HG03460 (cell line): ENCODE data around the gene ADORA2A.

Source experiments
- ATAC-seq: cut with Tn5 transposase; IDR thresholded peaks from one replicate; pipeline ENCODE4 v1.9.1; 2021; ENCODE audit not compliant: unreplicated experiment

The ADORA2A gene

GRCh38 chr22:24417200-24417599 is 10.2 kb upstream of the ADORA2A start:
- ATAC-seq = no peak

DNA sequence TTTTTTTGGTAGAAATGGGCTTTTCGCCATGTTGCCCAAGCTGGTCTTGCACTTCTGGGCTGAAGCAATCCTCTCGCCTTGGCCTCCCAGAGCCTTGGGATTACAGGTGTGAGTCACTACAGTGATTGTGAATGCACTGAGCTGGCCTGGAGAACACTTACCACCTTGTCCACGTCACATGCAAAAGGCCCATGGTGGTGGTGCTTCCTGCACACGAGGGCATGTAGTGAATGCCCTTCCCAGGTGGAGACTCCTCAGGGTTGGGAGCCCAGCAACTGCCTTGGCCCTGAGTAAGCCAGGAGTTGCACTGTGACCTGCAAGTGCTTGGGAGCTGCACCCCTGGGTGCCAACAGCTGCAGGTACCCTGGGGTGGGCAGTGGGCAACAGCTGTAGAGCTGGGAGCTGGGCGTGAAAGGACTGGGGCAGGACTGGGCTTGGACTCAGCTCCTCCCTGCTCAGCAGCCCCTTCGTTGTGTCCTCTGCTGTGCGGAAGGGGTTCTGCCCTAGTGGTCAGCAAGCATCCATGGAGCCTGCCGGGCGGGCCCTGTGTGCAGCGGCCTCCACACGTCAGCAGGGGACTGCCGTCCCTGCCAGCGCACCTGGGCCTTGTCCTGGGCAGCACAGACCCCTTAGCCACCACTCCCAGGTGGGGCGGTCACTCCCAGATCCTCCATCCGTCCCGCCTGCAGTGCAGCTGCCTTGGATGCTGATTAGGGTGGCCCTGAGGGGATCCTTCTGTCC is 9.3 kb upstream of the ADORA2A start:
- ATAC-seq = no peak

GRCh38 chr22:24418786-24419474 is 8.5 kb upstream of the ADORA2A start:
- ATAC-seq = no peak

- ATAC-seq = no peak
These were observed 7.9 kb upstream of the ADORA2A start for GRCh38 chr22:24419475-24419850.

GRCh38 chr22:24420072-24420976 is 7.1 kb upstream of the ADORA2A start:
- no peak for ATAC-seq

DNA sequence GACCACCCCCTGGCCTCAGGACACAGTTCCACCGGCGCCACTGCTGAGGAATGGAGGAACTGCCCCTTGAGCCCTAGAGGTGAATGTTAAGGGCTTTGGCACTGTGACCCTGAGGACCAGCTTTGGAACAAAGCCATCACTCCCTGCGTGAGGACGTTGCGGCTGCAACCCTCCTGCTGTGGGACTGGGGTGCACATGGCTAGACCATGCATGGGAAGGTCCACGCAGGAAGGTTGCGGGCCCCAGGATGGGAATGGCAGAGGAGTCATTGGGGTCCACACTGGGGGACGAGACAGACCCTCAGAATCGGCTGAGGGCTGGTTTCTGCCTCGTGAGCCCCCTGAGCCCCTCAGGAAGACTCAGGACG is 6.4 kb upstream of the ADORA2A start:
- ATAC-seq = no peak

- ATAC-seq = no peak
These were observed 5.9 kb upstream of the ADORA2A start for GRCh38 chr22:24421428-24421931.

DNA sequence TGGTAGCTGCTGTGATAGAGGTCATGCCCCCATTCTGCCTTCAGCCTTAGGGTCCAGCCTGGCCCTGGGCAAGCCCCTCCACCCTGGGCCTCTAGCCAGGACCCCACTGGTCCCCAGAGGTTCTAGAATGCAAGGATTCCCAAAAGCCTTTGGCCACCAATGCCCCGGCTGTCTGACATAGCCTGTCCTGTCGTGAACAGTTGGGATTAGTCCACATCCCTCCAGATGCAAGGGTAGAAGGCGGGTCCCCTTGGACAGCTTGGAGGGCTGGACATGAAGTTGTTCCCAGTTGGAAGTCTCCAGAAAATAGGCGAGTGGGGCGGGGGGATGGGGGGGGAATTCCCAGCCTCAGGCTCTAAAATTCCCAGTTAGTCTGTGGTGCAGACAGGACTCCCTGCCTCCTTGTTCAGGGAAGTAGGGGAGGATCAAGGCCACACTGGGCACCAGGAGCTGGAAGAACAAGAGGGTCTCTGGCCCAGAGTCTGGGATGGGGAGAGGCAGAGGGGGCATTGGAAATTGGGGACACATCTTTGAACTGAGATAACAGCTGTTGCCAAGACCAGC is 5.2 kb upstream of the ADORA2A start:
- ATAC-seq = no peak

- ATAC-seq = no peak
These were observed 3.8 kb upstream of the ADORA2A start for GRCh38 chr22:24423519-24424000.

- ATAC-seq = no peak
These were observed 3.1 kb upstream of the ADORA2A start for GRCh38 chr22:24424001-24424900.

DNA sequence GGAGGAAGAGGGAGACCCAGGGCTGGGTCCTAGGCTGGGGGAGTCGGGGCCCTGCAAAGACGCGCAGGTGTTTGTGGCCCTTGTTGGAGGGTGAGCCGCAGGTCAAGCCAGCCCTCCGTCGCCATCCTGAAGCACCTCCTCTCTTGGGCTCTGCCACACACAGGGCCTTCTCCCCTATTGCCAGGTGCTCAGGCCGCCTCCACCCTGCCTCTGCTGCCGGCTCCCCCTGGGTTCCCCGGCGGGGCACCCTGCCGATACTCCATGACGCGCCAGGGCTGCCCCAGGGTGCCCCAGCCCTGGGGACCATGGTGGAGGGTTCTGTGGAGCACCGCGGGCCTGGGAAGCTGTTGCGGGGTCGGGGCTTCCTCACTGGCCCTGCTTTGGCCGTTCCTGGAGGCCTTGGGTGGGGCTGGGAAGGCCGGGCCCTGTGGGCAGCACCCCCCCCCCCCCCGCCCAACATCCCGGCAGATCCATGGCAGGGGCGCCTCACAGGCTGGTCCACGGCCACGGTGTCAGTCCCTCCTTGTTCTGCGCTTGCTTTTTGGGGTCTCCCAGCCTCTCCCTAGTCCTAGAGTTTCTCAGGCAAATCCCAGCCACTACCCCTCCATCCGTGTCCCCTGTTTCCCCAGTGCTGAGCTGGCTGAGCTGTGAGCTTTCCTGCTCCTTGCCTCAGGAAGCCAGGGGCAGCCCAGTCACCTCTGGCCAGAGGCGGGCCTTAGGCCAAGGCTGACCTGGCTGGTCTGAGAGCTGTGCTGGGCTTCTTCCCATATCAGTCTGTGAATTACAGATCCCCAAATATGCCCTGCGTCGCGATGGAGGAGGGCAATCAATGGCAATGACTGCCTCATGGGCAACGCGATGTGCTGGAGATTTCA is 2.3 kb upstream of the ADORA2A start:
- ATAC-seq = no peak

GRCh38 chr22:24426436-24426835 is 963 bp upstream of the ADORA2A start:
- no peak for ATAC-seq

- peak; percentile 7 for ATAC-seq
These were observed 424 bp upstream of the ADORA2A start for GRCh38 chr22:24426851-24427499.

DNA sequence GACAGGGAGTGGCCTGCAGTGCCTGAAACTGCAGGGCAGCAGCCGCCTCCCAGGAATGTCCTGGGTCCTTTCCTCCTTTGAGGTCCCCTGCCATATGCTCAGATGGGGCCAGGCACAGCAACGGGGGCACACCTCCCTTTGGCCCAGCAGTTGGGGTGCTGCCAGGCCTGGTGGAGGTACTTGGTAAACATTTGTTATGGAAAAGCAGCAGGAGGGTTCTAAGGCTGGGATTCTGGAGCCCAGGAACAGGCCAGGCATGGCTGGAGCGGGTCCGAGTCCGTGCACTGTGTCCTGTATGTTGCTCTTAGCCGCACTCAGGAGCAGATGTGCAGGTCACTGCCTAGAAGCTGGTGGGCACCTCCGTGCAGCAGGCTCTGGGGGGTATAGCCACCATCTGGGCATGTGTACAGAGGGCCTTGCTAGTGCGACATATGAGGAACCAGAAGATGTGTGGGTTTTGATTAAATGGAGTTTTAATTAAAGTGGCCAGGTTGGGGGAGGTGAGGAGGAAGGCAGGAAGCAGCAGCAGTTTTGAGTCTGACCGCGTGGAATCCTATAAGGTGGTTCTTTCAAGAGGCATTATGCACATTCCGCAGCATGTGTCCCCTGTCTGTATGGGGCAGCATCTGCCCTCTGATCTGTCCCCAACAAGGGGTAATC is 1.5 kb downstream of the ADORA2A start:
- no peak for ATAC-seq

DNA sequence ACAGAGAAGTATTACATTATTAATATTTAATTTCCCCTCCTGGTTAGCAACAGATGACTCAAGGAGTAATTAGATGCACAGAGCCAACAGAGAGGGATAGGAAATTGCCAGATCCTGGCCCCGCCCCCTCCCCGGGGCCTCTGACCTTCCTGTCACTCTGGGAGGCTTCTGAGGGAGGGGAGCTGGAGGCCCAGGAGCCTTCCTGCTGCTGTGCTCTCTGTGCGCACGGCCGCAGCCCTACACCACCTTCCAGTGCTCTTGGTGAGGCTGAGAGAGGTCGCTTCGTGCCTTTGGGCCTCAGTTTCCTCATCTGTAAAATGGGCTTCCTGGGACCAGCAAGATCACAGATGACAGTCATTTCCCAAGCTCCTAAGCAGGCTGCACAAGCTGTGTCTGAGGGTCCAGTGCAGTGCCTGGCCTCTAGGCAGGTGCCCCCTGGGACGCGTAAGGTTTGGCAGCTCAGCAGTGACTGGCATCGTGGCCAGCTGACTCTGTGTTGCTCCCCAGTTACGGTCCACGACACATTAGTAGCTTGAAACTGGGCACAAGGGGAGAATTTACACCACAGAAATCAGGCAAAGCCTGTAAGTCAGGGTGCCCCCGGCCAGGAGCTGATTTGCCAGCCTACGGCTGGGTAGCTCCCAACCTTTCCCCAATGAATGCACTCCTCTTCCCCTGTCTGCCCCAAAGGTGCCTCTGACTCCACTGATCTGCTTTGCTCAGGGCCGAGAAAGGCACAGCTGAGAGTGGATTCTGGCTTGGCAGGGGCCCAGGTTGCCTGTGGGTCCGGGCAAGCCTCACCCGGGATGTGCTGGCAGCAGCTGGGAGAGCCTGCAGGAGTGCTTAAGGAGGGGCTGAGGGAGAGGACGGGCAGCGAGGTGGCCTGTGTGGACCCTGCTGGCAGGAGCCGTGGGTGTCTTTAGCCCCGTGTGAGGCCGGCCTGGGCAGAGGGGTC is 2.3 kb downstream of the ADORA2A start:
- ATAC-seq = no peak

DNA sequence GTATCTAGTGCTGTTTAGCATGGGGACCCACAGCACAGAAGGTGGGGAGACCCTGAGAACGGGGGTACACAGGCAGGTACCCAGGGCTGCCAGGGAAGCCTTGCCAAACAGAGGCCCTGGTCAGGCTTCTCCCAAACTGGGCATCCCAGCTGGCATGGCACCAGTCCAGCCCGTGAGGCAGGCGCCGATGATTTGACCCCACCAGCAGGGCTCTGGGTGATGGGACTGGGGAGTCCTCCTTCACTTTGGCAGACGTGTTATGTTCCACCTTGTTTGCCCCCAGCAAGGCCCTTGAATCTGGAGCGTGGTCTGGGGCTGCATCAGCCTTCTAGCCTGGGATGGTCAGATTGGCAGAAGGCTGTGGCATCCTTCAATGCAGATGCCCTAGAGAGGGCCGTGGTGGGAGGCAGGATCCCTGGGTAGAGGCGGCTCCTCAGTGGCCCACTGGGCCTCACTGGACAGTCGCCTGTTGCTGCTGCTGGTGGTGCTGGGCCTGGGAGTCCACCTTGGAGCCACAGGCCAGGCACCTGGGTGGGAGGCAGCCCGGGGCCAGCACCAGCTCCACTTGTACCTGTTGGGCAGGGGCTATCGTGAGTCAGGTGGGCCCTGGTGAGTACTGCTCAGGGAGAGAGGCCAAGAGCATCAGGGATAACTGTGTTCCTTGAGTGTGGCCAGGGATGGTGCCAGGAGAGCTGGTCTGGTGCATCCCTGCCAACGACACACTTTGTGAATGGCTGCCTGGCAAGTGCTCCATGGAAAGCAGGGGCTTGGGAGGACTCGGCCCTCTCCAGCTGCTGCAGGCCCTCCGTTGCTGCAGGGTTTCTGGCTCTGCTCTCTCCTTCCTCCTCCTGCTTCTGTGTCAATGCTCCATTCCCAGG is 3.3 kb downstream of the ADORA2A start:
- ATAC-seq = no peak
